Mucosa of stomach (tissue), 1 donor: ENCODE data around the gene SERPINA4.

Source experiments
- H3K27me3 ChIP-seq: one replicate; pipeline ENCODE4 v1.7.0; 2013; ENCODE audit warnings: mild to moderate bottlenecking, low read length; ENCODE audit not compliant: control insufficient read depth, insufficient read depth
- H3K36me3 ChIP-seq: one replicate; pipeline ENCODE4 v1.7.0; 2013; ENCODE audit warnings: low read length; ENCODE audit not compliant: control insufficient read depth, insufficient read depth
- H3K4me1 ChIP-seq: one replicate; pipeline ENCODE4 v1.7.0; 2013; ENCODE audit warnings: mild to moderate bottlenecking, low read length; ENCODE audit not compliant: control insufficient read depth, insufficient read depth
- H3K4me3 ChIP-seq: one replicate; pipeline ENCODE4 v1.7.0; 2013; ENCODE audit warnings: low read length
- H3K9ac ChIP-seq: one replicate; pipeline ENCODE4 v1.7.0; 2013; ENCODE audit warnings: mild to moderate bottlenecking, low read length, moderate library complexity
- H3K9me3 ChIP-seq: one replicate; pipeline ENCODE4 v1.7.0; 2013; ENCODE audit warnings: mild to moderate bottlenecking, low read length, moderate library complexity; ENCODE audit not compliant: control insufficient read depth
- donor health status: Pancreatic carcinoma.

Gene SERPINA4

GRCh38 chr14:94545131-94545841 lies 16.0 kb upstream of the SERPINA4 start:
- no peaks in the 10 kb centered on the region for H3K9me3 ChIP-seq
- no peak overlapping the region for H3K9ac ChIP-seq
- H3K4me1 ChIP-seq = no peaks in the 10 kb centered on the region
- no peak overlapping the region for H3K4me3 ChIP-seq
- no peaks in the 10 kb centered on the region for H3K36me3 ChIP-seq
- H3K27me3 ChIP-seq = no peaks in the 10 kb centered on the region

- no peak overlapping the region for H3K4me3 ChIP-seq
- H3K4me1 ChIP-seq = no peaks in the 10 kb centered on the region
- no peaks in the 10 kb centered on the region for H3K9me3 ChIP-seq
- no peaks in the 10 kb centered on the region for H3K27me3 ChIP-seq
- no peaks in the 10 kb centered on the region for H3K36me3 ChIP-seq
- H3K9ac ChIP-seq = no peak overlapping the region
Observed at GRCh38 chr14:94547151-94547680, 14.0 kb upstream of the SERPINA4 start.

GRCh38 chr14:94547726-94548125 lies 13.5 kb upstream of the SERPINA4 start:
- H3K9me3 ChIP-seq = no peaks in the 10 kb centered on the region
- no peaks in the 10 kb centered on the region for H3K27me3 ChIP-seq
- no peak overlapping the region for H3K4me3 ChIP-seq
- H3K36me3 ChIP-seq = no peaks in the 10 kb centered on the region
- no peak overlapping the region for H3K9ac ChIP-seq
- H3K4me1 ChIP-seq = no peaks in the 10 kb centered on the region

DNA sequence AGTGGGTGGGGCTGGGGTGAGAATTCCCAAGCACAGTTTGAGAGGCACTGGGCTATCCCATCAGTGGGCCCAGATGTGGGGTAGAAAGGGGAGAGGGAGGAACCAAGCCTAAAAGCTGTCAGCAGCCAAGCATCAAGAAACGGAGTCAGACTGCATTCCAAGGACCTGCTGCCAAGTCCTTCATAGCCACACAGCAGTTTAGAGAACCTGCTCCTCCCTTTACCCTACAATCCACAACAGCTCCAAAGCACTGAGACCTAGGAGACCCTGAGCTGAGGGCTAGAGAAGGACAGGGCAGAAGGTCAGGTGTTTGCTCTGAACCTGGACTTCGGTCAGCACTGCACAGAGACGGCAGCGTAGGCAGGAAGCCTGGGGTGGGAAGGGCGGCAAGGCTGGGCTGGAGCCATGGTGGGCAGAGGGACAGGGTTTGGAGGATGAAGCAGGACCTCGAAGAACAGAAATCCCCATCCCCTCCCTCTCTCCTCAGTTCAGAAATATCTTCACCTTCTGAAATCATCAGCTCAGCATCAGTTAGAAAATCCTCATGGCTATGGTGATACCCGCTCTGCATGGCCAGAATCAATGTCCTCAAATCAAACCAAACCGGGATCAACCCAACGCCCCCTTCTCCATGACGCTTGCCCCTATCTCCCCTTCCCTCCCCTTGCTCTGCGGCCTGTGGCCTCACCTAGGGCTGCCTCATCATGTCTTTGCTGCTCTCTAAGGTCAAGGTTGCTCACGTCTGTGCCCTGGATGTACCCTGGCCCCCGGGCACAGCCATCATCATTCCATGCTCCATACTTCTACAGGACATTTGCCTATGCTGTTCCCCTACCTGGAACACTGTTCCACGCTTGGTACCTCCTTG lies 12.9 kb upstream of the SERPINA4 start:
- H3K9me3 ChIP-seq = no peaks in the 10 kb centered on the region
- H3K4me1 ChIP-seq = no peaks in the 10 kb centered on the region

GRCh38 chr14:94548999-94549985 lies 11.9 kb upstream of the SERPINA4 start:
- Histone ChIP-seq H3K4me1 (no peaks in the 10 kb centered on the region), H3K9ac (no peak overlapping the region), H3K27me3 (no peaks in the 10 kb centered on the region), H3K9me3 (no peaks in the 10 kb centered on the region), H3K4me3 (no peak overlapping the region), H3K36me3 (no peaks in the 10 kb centered on the region)

More for the DNA sequence above, 12.9 kb upstream of the SERPINA4 start:
- Histone ChIP-seq H3K4me3 (no peak overlapping the region), H3K27me3 (no peaks in the 10 kb centered on the region), H3K36me3 (no peaks in the 10 kb centered on the region), H3K9ac (no peak overlapping the region)

DNA sequence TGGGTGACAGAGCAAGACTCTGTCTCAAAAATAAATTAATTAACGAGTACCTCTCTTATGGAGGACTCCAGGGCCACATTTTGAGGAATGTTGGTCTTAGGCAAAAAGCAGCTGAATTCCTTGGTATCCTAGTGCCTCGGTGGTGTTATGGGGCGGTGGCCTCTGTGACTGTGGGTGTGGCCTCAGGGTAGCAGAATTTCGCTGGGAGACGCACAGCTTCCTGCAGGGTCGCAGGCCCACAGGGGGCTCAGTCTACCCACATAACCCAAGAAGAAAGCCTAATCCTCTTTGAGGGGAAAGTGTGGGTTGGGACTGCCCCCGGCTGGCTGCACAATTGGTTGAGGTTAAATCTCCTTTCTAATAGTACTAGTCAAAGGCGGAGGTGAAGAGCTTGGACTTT lies 11.2 kb upstream of the SERPINA4 start:
- no peak overlapping the region for H3K9ac ChIP-seq
- H3K9me3 ChIP-seq = no peaks in the 10 kb centered on the region
- no peaks in the 10 kb centered on the region for H3K27me3 ChIP-seq
- H3K36me3 ChIP-seq = no peaks in the 10 kb centered on the region
- no peaks in the 10 kb centered on the region for H3K4me1 ChIP-seq
- H3K4me3 ChIP-seq = no peak overlapping the region

- no peaks in the 10 kb centered on the region for H3K9me3 ChIP-seq
- no peak overlapping the region for H3K4me3 ChIP-seq
- peaks cover 7% of the 10 kb centered on the region for H3K4me1 ChIP-seq
- H3K9ac ChIP-seq = no peak overlapping the region
- H3K36me3 ChIP-seq = no peaks in the 10 kb centered on the region
- H3K27me3 ChIP-seq = no peaks in the 10 kb centered on the region
Observed at GRCh38 chr14:94555991-94556390, 5.3 kb upstream of the SERPINA4 start.

DNA sequence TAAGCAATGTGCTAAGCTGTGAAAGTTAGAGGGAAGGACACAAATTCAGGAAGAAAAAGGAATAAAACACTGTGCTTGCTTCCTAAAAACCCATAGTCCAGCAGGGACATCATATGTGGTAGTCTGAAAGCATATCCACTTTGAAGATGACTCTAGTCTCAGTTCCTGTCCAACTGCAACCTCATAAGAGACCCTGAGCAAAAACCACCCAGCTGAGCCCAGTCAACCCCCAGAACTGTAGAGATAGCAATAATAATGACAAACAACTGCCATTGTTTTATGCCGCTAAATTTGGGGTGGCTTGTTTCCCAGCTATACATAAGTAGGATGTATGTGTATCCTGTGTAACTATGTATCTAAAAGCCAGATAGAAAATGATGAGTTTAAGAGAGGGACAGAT lies 3.9 kb upstream of the SERPINA4 start:
- peaks cover 14% of the 10 kb centered on the region for H3K4me1 ChIP-seq
- no peaks in the 10 kb centered on the region for H3K9me3 ChIP-seq
- H3K9ac ChIP-seq = no peak overlapping the region
- H3K4me3 ChIP-seq = no peak overlapping the region
- H3K27me3 ChIP-seq = no peaks in the 10 kb centered on the region
- no peaks in the 10 kb centered on the region for H3K36me3 ChIP-seq

- no peak overlapping the region for H3K4me3 ChIP-seq
- H3K9ac ChIP-seq = no peak overlapping the region
- no peaks in the 10 kb centered on the region for H3K9me3 ChIP-seq
- no peaks in the 10 kb centered on the region for H3K27me3 ChIP-seq
- H3K4me1 ChIP-seq = peaks cover 14% of the 10 kb centered on the region
- H3K36me3 ChIP-seq = no peaks in the 10 kb centered on the region
Observed at GRCh38 chr14:94558842-94559241, 2.4 kb upstream of the SERPINA4 start.

GRCh38 chr14:94559638-94560290 lies 1.5 kb upstream of the SERPINA4 start:
- Histone ChIP-seq H3K9me3 (no peaks in the 10 kb centered on the region), H3K36me3 (no peaks in the 10 kb centered on the region), H3K9ac (no peak overlapping the region), H3K27me3 (no peaks in the 10 kb centered on the region), H3K4me3 (no peak overlapping the region), H3K4me1 (peaks cover 14% of the 10 kb centered on the region)

DNA sequence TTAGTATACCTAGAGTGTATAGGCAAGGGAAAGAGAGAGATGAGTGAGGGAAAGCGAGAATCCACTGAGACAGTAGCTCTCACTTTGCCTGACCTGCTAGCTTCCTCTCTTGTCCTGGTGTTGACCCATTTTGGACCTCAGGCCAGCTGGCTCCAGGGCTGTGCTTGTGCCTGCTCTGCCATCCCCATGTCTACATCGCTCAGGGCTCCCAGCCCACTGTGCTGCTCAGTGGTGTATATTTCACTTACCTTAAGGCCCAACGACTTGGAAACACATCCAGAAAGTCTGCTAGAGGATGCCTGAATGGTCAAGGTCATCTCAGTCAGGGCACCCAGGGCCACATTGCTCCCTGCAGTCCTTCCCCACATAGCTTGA lies 964 bp upstream of the SERPINA4 start:
- Histone ChIP-seq H3K27me3 (no peaks in the 10 kb centered on the region), H3K9me3 (no peaks in the 10 kb centered on the region), H3K4me3 (no peak overlapping the region), H3K36me3 (no peaks in the 10 kb centered on the region), H3K9ac (no peak overlapping the region), H3K4me1 (peaks cover 14% of the 10 kb centered on the region)
